ENCODE measurements around the gene ATP2C2.

ATP2C2 gene

DNA sequence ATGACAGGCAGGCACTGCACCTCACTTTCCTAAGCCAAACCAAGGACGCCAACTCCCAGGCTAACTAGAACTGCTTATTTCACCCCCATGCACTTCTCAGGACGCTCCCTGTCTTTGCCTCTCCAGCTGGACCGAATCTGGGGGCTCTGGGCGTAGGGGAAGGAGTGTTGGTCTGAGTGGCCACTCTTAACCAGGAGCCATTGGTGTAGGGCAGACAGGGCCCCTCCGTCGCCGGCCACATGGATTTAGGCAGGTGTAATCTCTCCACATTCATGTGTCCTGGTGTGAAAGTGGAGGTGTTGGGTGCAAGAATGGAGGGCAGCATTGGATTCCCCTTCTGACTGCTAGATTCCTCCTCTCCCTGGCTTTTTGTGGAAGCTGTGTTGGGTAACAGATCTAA, 9.8 kb downstream of the ATP2C2 start:
- DNase-seq (ENCODE audit: insufficient read length, low spot score) (no peak), FAIRE-seq (no peak)
- TF ChIP-seq POLR2A (IDR thresholded peaks at IDR 0.05; ENCODE audit: low read depth, low read length) = no peak
- no peak for TF ChIP-seq TAF1 (IDR thresholded peaks at IDR 0.05; ENCODE audit: low read depth, low read length)
- TF ChIP-seq POLR2AphosphoS5 (IDR thresholded peaks at IDR 0.05; ENCODE audit: low read depth, low read length) = no peak
- TF ChIP-seq SPI1 (IDR thresholded peaks at IDR 0.05; ENCODE audit: low read depth, low read length) = no peak
- no peak for TF ChIP-seq PAX5 (IDR thresholded peaks at IDR 0.05; ENCODE audit: insufficient read depth, low read length, severe bottlenecking)
- no peak for TF ChIP-seq POU2F2 (IDR thresholded peaks at IDR 0.05; ENCODE audit: low read depth, low read length)

DNA sequence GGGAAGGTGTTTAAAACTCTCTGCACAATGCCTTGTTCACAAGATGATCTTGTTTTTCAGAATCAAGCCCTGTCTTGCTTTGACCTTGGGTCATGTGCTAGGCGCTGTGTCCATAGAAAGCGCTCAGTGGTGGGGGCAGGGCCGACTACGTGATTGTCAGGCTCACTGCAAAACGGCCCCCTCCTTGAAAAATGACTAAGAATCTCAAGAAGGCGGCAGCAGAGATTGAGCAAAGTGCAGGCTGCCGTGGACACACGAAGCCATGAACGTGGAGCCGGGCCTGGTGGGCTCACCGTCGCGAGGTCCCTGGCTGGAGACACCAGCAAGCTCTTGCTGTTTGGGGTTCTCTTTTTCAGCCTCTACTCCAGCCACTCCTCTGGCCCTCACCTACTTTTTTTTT, 10.2 kb downstream of the ATP2C2 start:
- TF ChIP-seq POLR2A (IDR thresholded peaks at IDR 0.05; ENCODE audit: low read depth, low read length) = no peak
- TF ChIP-seq PAX5 (IDR thresholded peaks at IDR 0.05; ENCODE audit: insufficient read depth, low read length, severe bottlenecking) = no peak
- TF ChIP-seq POU2F2 (IDR thresholded peaks at IDR 0.05; ENCODE audit: low read depth, low read length) = no peak
- no peak for TF ChIP-seq POLR2AphosphoS5 (IDR thresholded peaks at IDR 0.05; ENCODE audit: low read depth, low read length)
- TF ChIP-seq TAF1 (IDR thresholded peaks at IDR 0.05; ENCODE audit: low read depth, low read length) = no peak
- no peak for TF ChIP-seq SPI1 (IDR thresholded peaks at IDR 0.05; ENCODE audit: low read depth, low read length)
- FAIRE-seq (no peak), DNase-seq (ENCODE audit: insufficient read length, low spot score) (no peak)

DNA sequence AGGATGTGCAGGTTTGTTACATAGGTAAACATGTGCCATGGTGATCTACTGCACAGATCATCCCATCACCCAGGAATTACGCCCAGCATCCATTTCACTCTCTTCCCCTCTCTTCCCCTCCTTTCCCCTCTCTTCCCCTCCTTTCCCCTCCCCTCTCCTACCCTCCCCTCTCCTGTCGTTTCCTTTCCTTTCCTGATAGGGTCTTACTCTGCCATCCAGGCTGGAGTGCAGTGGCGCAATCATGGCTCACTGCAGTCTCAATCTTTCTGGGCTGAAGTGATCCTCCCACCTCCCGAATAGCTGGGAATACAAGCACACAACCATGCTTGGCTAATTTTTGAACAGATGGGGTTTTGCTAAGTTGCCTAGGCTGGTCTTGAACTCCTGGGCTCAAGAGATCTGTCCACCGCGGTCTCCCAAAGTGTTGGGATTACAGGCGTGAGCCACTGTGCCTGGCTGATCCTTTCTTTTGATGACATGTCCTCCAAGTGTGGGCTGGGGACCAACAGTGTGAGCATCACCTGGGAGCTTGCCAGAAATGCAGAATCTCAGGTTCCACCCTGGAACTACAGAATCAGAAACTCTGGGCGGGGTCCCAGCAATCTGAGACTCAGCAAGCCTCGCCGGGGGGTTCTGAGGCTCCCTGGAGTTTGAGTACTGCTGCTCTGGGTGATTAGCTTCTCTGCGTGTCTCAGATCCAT, 10.8 kb downstream of the ATP2C2 start:
- FAIRE-seq (no peak), DNase-seq (ENCODE audit: insufficient read length, low spot score) (no peak)
- TF ChIP-seq POU2F2 (IDR thresholded peaks at IDR 0.05; ENCODE audit: low read depth, low read length) = no peak
- TF ChIP-seq POLR2A (IDR thresholded peaks at IDR 0.05; ENCODE audit: low read depth, low read length) = no peak
- TF ChIP-seq SPI1 (IDR thresholded peaks at IDR 0.05; ENCODE audit: low read depth, low read length) = no peak
- TF ChIP-seq PAX5 (IDR thresholded peaks at IDR 0.05; ENCODE audit: insufficient read depth, low read length, severe bottlenecking) = no peak
- no peak for TF ChIP-seq TAF1 (IDR thresholded peaks at IDR 0.05; ENCODE audit: low read depth, low read length)
- no peak for TF ChIP-seq POLR2AphosphoS5 (IDR thresholded peaks at IDR 0.05; ENCODE audit: low read depth, low read length)

DNA sequence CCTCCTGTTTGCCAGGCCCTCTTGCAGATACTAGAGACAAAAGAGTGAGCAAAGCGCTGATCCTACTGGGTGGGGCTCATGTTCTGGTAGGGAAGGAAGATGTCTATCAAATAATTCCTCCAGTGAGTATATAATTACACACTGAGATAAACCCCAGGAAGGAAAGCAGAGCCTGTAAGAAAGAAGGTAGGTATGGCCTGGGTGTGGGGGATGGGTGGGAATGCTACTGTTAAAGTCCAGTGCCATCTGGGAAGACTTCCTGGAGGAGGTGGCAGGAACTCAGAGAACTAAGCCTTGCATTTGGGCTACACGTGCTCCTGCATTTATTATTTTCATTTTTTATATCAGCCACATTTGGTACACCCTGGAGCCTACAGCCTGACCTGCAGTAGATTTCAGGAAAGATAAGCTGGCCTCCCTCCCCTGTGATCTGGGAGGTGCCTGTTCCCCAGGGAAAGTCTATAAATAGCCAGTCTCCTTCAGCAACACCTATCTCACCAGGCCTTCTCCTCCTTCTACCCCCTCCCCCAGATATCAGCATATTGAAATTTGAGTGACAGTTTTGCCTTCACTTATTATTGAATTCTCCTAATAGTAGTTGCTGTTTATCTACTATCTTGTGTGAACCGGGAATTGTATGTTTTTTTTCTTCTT, 11.5 kb downstream of the ATP2C2 start:
- no peak for FAIRE-seq
- DNase-seq (ENCODE audit: insufficient read length, low spot score) = no peak
- TF ChIP-seq PAX5 (IDR thresholded peaks at IDR 0.05; ENCODE audit: insufficient read depth, low read length, severe bottlenecking) (no peak), SPI1 (IDR thresholded peaks at IDR 0.05; ENCODE audit: low read depth, low read length) (no peak), POLR2A (IDR thresholded peaks at IDR 0.05; ENCODE audit: low read depth, low read length) (no peak), POU2F2 (IDR thresholded peaks at IDR 0.05; ENCODE audit: low read depth, low read length) (no peak), POLR2AphosphoS5 (IDR thresholded peaks at IDR 0.05; ENCODE audit: low read depth, low read length) (no peak), TAF1 (IDR thresholded peaks at IDR 0.05; ENCODE audit: low read depth, low read length) (no peak)

DNA sequence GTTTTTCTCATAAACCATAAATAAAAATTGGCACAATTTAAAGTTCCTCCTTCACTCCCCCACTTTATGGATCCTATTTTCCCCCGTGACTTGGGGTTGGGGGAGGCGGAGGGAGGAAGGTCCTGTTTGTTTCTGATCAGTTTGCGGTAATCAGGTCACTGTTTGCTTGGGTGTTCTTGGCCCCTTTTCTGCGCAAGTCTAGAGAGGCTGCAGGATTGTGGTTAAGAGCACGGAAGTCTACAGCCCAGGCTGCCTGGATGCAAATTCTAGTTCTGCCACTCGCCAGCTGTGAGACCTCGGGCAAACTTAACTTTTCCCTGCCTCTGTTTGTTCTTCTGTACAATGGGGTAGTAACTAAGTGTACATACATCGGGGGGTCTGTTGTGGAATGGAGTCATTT, 12.1 kb downstream of the ATP2C2 start:
- TF ChIP-seq TAF1 (IDR thresholded peaks at IDR 0.05; ENCODE audit: low read depth, low read length) = no peak
- TF ChIP-seq POU2F2 (IDR thresholded peaks at IDR 0.05; ENCODE audit: low read depth, low read length) = no peak
- no peak for TF ChIP-seq POLR2A (IDR thresholded peaks at IDR 0.05; ENCODE audit: low read depth, low read length)
- no peak for TF ChIP-seq POLR2AphosphoS5 (IDR thresholded peaks at IDR 0.05; ENCODE audit: low read depth, low read length)
- TF ChIP-seq SPI1 (IDR thresholded peaks at IDR 0.05; ENCODE audit: low read depth, low read length) = no peak
- no peak for TF ChIP-seq PAX5 (IDR thresholded peaks at IDR 0.05; ENCODE audit: insufficient read depth, low read length, severe bottlenecking)
- no peak for FAIRE-seq
- DNase-seq (ENCODE audit: insufficient read length, low spot score) = no peak

DNA sequence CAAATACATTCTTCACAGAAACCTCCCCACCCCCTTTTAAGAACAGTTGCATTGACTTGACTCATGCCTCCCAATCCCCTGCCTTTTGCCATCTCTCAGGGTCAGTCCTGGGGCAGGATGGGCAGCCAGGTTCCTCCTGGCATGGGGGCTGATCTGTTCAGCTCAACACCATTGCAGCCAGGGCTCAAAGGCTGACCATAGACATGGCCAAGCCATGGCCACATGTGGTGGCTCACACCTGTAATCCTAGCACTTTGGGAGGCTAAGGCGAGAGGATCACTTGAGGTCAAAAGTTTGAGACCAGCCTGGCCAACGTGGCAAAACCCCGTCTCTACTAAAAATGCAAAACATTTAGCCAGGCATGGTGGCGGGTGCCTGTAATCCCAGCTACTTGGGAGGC, 14.1 kb downstream of the ATP2C2 start:
- DNase-seq (ENCODE audit: insufficient read length, low spot score) (no peak), FAIRE-seq (no peak)
- TF ChIP-seq PAX5 (IDR thresholded peaks at IDR 0.05; ENCODE audit: insufficient read depth, low read length, severe bottlenecking) (no peak), SPI1 (IDR thresholded peaks at IDR 0.05; ENCODE audit: low read depth, low read length) (no peak), POLR2AphosphoS5 (IDR thresholded peaks at IDR 0.05; ENCODE audit: low read depth, low read length) (no peak), TAF1 (IDR thresholded peaks at IDR 0.05; ENCODE audit: low read depth, low read length) (no peak), POLR2A (IDR thresholded peaks at IDR 0.05; ENCODE audit: low read depth, low read length) (no peak), POU2F2 (IDR thresholded peaks at IDR 0.05; ENCODE audit: low read depth, low read length) (no peak)

DNA sequence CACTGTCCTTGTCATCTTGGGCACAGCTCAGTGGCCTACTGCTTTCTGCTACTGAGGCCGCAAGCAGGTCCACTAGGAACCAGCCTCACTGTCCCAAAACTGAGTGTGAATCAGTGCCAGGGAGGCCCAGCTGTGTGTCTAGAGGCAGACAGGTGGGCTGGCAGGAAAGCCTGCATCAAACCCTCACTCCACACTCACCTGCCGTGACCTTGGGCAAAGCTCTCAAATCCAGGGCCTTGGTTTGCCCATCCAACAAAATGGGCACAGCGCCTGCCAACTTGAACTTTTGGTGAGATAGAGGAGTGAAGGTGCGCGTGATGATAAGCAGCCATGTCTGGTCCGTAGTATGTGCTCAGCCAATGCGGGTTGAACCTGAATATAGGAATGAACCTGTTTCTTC, 14.8 kb downstream of the ATP2C2 start:
- no peak for FAIRE-seq
- no peak for DNase-seq (ENCODE audit: insufficient read length, low spot score)
- TF ChIP-seq TAF1 (IDR thresholded peaks at IDR 0.05; ENCODE audit: low read depth, low read length) (no peak), SPI1 (IDR thresholded peaks at IDR 0.05; ENCODE audit: low read depth, low read length) (no peak), PAX5 (IDR thresholded peaks at IDR 0.05; ENCODE audit: insufficient read depth, low read length, severe bottlenecking) (no peak), POU2F2 (IDR thresholded peaks at IDR 0.05; ENCODE audit: low read depth, low read length) (no peak), POLR2AphosphoS5 (IDR thresholded peaks at IDR 0.05; ENCODE audit: low read depth, low read length) (no peak), POLR2A (IDR thresholded peaks at IDR 0.05; ENCODE audit: low read depth, low read length) (no peak)

DNA sequence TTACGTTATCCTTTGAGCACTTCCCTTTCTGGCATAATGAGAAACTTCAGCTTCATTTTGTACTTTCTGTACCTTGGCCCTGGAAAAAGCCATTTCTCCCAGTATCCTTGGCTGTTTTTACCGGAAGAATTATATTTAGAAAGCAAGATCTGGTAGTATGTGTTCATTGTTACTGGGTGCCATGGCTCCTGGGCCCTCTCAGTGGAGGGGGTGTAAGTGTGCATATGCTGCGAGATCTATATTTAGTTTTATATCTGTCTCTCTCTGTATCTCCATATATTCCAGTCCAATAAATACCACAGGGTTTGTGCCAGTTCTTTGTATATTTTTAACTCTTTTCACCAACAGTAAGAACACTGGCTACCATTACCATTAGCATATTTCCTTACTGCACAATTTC, 17.7 kb downstream of the ATP2C2 start:
- FAIRE-seq (no peak), DNase-seq (ENCODE audit: insufficient read length, low spot score) (no peak)
- TF ChIP-seq POU2F2 (IDR thresholded peaks at IDR 0.05; ENCODE audit: low read depth, low read length) = no peak
- no peak for TF ChIP-seq POLR2A (IDR thresholded peaks at IDR 0.05; ENCODE audit: low read depth, low read length)
- no peak for TF ChIP-seq PAX5 (IDR thresholded peaks at IDR 0.05; ENCODE audit: insufficient read depth, low read length, severe bottlenecking)
- no peak for TF ChIP-seq TAF1 (IDR thresholded peaks at IDR 0.05; ENCODE audit: low read depth, low read length)
- no peak for TF ChIP-seq POLR2AphosphoS5 (IDR thresholded peaks at IDR 0.05; ENCODE audit: low read depth, low read length)
- TF ChIP-seq SPI1 (IDR thresholded peaks at IDR 0.05; ENCODE audit: low read depth, low read length) = no peak

DNA sequence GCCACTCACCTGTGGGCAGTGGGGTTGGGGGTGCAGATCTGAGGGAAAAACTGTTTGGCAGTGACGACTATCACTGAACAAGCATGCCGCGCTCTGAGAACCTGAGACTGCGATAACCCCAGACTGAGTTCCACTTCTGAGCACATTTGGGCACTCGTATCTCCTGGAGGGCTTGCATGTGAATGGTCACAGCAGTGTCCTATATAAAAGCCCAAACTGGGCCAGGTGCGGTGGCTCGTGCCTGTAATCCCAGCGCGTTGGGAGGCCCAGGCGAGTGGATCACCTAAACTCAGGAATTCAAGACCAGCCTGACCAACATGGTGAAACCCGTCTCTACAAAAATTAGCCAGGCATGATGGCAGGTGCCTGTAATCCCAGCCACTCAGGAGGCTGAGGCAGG, 18.7 kb downstream of the ATP2C2 start:
- no peak for DNase-seq (ENCODE audit: insufficient read length, low spot score)
- TF ChIP-seq POLR2AphosphoS5 (IDR thresholded peaks at IDR 0.05; ENCODE audit: low read depth, low read length) (no peak), POU2F2 (IDR thresholded peaks at IDR 0.05; ENCODE audit: low read depth, low read length) (no peak), POLR2A (IDR thresholded peaks at IDR 0.05; ENCODE audit: low read depth, low read length) (no peak), TAF1 (IDR thresholded peaks at IDR 0.05; ENCODE audit: low read depth, low read length) (no peak), SPI1 (IDR thresholded peaks at IDR 0.05; ENCODE audit: low read depth, low read length) (no peak), PAX5 (IDR thresholded peaks at IDR 0.05; ENCODE audit: insufficient read depth, low read length, severe bottlenecking) (no peak)
- FAIRE-seq = no peak
